ENCODE results near the gene BACH2. TPM values are rescaled to one million over a fixed set of nuclear protein-coding genes. Genes with fewer than 3 reads are reported as not detected.
"Not testable (repeated sequence)": the region's sequence is repeated elsewhere in the genome, so short reads cannot be mapped to it uniquely, and the experiment has no call there.

Gene BACH2
- total RNA-seq, 4 donors from 2014 or later = 9.3 to 34.5 (median 11.1) TPM

DNA sequence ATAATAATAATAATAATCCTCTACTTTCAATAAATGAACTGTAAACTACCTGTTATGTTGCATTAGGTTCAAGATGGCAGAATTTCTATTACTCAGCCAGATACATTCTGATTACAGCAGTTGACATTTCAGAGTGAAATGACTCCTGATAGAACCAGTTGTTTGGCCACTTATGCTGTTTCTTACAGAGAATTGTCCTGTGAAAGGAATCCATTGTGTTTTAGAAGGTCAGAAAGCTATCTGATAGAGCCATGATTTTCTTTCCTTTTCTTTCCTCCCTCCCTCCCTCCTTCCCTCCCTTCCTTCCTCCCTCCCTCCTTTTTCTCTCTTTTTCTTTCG, 385.8 kb downstream of the BACH2 start:
- no peak overlapping the region for H3K4me3 ChIP-seq (ENCODE audit: low read depth, poor library complexity, severe bottlenecking)
- TF ChIP-seq, protein P1, sequence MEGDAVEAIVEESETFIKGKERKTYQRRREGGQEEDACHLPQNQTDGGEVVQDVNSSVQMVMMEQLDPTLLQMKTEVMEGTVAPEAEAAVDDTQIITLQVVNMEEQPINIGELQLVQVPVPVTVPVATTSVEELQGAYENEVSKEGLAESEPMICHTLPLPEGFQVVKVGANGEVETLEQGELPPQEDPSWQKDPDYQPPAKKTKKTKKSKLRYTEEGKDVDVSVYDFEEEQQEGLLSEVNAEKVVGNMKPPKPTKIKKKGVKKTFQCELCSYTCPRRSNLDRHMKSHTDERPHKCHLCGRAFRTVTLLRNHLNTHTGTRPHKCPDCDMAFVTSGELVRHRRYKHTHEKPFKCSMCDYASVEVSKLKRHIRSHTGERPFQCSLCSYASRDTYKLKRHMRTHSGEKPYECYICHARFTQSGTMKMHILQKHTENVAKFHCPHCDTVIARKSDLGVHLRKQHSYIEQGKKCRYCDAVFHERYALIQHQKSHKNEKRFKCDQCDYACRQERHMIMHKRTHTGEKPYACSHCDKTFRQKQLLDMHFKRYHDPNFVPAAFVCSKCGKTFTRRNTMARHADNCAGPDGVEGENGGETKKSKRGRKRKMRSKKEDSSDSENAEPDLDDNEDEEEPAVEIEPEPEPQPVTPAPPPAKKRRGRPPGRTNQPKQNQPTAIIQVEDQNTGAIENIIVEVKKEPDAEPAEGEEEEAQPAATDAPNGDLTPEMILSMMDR (IDR thresholded peaks at IDR 0.05) = no peak
- no peak for TF ChIP-seq POLR2A (IDR thresholded peaks at IDR 0.05)
- DNase-seq (ENCODE audit: low spot score in 2 of 2) = no peak
- intact Hi-C loops (cut with DNase I; ENCODE audit: low total_unique reads) = no loop called here
- WGBS, 2 donors = 38 to 62% methylated on average over 1 of the region's 1 CpG

DNA sequence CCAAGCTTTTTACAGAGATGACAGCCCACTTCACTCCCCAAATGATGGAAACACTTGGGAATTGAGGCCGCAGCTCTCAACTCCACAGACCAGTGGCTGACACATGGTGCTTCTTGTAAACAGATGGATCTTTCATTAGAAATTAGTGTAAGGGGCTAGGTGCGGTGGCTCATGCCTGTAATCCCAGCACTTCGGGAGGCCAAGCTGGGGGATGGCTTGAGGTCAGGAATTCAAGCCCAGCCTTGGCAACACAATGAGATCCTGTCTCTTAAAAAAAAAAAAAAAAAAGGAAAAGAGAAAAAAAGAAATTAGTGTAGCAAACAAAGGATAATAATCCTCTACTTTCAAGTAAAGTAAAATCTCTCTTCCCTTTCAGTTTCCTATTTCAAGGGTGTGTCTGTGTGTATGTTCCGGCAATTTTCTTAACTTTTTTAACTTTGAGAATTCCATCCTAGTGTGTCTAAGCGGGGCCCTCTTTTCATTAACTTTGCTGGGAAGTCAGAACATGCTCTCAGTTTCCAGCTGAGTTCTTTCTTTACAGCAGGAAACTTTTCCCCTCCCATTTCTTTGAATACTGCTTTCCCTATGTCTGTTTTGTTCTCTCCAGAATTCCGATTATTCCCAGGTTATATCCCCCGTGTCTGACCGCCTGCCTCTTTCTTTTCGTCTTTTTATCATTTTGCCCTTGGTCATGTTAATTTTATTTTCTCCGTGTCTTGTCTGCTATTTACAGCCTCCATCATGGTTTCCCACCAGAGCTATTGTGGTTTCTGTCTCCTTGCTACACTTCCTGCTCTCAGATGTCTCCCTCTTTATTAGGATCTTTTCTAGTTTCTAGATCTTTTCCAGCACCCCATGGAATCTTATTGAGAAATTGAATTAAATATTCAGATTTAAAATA, 386.4 kb downstream of the BACH2 start:
- intact Hi-C loops (cut with DNase I; ENCODE audit: low total_unique reads); DNase-seq (ENCODE audit: low spot score in 2 of 2): not testable (repeated sequence)
- WGBS, 2 donors = 47 to 54% methylated on average over 10 of the region's 10 CpGs

DNA sequence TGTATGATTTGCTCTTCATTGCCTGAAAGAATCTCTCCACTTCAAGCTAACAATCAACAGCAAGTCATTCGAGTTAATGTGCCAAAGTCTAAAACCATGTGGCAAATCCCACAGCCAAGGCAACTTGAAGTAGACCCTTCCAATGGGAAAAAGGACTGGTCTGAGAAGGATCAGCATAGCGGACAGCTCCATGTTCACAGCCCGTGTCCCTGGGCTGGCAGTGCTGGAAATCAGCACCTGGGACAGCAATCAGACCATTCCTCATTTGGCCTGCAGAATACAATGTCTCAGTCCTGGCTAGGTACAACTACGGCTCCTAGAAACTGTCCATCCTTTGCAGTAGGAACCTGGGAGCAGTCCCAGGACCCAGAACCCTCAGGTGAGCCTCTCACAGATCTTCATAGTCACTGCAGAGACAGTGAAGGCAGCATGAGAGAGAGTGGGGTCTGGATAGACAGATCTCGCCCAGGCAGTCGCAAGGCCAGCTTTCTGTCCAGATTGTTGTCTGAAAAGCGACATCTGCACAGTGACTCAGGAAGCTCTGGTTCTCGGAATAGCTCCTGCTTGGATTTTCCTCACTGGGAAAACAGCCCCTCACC, 401.3 kb downstream of the BACH2 start:
- 46% methylated on average over 8 of the region's 8 CpGs for WGBS, 2 donors
- no peak overlapping the region for H3K4me3 ChIP-seq (ENCODE audit: low read depth, poor library complexity, severe bottlenecking)
- DNase-seq (ENCODE audit: low spot score in 2 of 2) = peak in 1 of 2 donors; percentile 46
- TF ChIP-seq, protein P1 (IDR thresholded peaks at IDR 0.05) = no peak
- TF ChIP-seq POLR2A (IDR thresholded peaks at IDR 0.05) = no peak
- intact Hi-C loops (cut with DNase I; ENCODE audit: low total_unique reads) = no loop called here

More for the DNA sequence above, 386.4 kb downstream of the BACH2 start:
- H3K4me3 ChIP-seq (ENCODE audit: low read depth, poor library complexity, severe bottlenecking) = not testable (repeated sequence)

DNA sequence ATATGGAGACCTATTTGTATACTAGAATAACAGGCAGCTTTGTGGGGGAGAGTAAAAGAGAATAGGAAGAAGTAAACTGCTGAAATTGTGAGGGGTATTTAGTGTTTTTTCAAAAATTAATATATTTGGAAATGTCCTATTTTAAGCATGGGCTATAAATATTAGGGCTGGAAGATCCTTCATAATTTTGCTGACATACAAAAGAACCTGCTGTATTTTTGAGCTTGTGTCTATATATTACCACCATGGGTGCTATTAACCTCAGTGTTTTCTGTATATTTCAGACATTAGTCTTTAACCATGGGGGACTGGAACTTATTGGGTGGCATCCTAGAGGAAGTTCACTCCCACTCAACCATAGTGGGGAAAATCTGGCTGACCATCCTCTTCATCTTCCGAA, 402.5 kb downstream of the BACH2 start, which contains the start of gene GJA10:
GJA10 (plus strand) TSS at position 301 of the 400 bp plus-strand sequence; CDS start at position 301, 0 bp downstream.
- no peak for DNase-seq (ENCODE audit: low spot score in 2 of 2)
- TF ChIP-seq, protein P1 (IDR thresholded peaks at IDR 0.05) = no peak
- no peak for TF ChIP-seq POLR2A (IDR thresholded peaks at IDR 0.05)
- WGBS, 2 donors = 86 to 100% methylated on average over 1 of the region's 1 CpG
- no peak within 1 kb of the TSS for H3K4me3 ChIP-seq (ENCODE audit: low read depth, poor library complexity, severe bottlenecking)
- intact Hi-C loops (cut with DNase I; ENCODE audit: low total_unique reads) = no loop called here

DNA sequence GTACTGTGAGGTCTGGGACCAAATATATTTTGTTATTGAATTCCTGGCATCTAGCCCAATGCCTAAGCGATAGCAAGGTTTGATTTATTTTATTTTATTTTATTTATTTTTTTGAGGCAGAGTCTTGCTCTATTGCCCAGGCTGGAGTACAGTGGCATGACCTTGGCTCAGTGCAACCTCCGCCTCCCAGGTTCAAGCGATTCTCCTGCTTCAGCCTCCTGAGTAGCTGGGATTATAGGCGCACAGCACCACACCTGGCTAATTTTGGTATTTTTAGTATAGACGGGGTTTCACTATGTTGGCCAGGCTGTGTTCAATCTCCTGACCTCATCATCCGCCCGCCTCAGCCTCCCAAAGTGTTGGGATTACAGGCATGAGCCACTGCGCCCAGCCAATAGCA, 404.1 kb downstream of the BACH2 start:
- intact Hi-C loops (cut with DNase I; ENCODE audit: low total_unique reads); DNase-seq (ENCODE audit: low spot score in 2 of 2); H3K4me3 ChIP-seq (ENCODE audit: low read depth, poor library complexity, severe bottlenecking): not testable (repeated sequence)
- 83 to 89% methylated on average over 8 of the region's 8 CpGs for WGBS, 2 donors

DNA sequence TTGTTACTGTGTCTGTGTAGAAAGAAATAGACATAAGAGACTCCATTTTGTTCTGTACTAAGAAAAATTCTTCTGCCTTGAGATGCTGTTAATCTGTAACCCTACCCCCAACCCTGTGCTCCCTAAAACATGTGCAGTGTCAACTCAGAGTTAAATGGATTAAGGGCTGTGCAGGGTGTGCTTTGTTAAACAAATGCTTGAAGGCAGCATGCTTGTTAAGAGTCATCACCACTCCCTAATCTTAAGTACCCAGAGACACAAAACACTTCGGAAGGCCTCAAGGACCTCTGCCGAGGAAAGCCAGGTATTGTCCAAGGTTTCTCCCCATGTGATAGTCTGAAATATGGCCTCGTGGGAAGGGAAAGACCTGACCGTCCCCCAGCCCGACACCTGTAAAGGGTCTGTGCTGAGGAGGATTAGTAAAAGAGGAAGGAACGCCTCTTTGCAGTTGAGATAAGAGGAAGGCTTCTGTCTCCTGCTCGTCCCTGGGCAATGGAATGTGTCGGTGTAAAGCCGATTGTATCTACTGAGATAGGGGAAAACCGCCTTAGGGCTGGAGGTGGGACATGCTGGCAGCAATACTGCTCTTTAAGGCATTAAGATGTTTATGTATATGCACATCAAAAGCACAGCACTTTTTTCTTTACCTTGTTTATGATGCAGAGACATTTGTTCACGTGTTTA, 405.7 kb downstream of the BACH2 start:
- intact Hi-C loops (cut with DNase I; ENCODE audit: low total_unique reads); DNase-seq (ENCODE audit: low spot score in 2 of 2); H3K4me3 ChIP-seq (ENCODE audit: low read depth, poor library complexity, severe bottlenecking): not testable (repeated sequence)
- WGBS, 2 donors = 4 to 6% methylated on average over 11 of the region's 11 CpGs

DNA sequence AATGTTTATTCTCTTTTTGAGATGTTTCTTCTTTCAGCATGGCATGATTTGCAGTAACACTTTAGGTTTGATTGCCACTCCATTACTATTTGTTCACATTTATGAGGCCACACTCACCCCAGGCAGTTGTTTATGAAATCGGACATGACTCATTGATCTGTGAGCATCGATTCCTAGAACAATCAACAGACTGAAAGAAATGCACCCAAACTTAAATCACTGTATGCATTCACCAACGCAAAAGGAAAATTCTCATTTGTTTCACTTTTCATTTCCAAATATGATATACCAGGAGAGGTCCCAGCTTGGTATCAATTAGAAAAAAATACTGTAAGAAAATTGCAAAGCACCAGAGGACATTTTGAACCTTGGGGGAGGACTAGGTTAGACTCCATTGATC, 407.8 kb downstream of the BACH2 start:
- 74 to 78% methylated on average over 3 of the region's 3 CpGs for WGBS, 2 donors
- intact Hi-C loops (cut with DNase I; ENCODE audit: low total_unique reads) = no loop called here
- H3K4me3 ChIP-seq (ENCODE audit: low read depth, poor library complexity, severe bottlenecking) = no peak overlapping the region
- DNase-seq (ENCODE audit: low spot score in 2 of 2) = no peak
- no peak for TF ChIP-seq POLR2A (IDR thresholded peaks at IDR 0.05)
- TF ChIP-seq, protein P1 (IDR thresholded peaks at IDR 0.05) = no peak
